CD4-positive, alpha-beta T cell treated with Interleukin-10 for 1 hour (primary cell): ENCODE measurements around the gene ARHGAP28.

Source experiments
- DNase-seq: peaks from one replicate; pipeline ENCODE4 v3.0.0-alpha.2; 2020

Gene ARHGAP28

DNA sequence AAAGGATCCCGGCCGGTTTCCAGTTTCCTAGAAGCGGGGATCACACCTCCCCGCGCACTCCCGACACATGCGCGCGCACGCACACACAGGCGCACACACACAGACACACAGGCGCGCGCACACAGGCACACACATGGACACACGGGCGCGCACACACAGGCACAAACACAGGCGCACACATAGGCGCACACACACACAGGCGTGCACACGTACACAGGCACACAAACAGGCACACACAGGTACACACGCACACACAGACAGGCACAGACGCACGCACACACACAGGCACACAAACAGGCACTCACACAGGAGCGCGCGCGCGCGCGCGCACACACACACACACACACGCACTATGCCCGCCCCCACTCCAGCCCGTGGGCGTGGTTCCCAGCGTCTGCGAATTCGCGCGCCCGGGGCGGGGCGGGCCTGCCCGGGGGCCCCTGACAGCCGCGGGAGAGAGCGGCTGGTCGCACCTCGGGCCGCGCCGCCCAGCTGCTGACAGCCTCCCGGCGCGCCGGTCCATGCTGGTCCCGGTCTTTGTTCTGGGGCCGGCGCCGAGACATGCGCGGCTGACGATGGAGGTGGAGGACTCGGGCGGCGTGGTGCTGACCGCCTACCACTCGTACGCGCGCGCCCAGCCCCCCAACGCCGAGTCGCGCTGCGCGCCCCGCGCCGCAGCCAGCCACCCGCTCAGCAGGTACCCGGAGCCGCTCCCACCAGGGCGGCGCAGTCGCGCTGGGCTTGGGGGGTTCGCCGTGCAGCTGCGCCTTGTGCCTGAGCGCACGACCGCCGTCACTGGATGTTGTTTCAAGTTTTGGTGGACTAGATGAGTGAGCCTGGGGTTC lies at the start of gene ARHGAP28:
Gene ARHGAP28 (plus strand): TSS at position 470 of the 845 bp plus-strand sequence. CDS start 106 bp downstream, at position 576.
- no peak for DNase-seq

- DNase-seq, result no peak
These were observed 48.1 kb upstream of the ARHGAP28 start for GRCh38 chr18:6681331-6681875.

GRCh38 chr18:6682437-6683111 lies 46.9 kb upstream of the ARHGAP28 start:
- DNase-seq, result no peak

GRCh38 chr18:6683112-6683876 lies 46.2 kb upstream of the ARHGAP28 start:
- DNase-seq, result no peak

- DNase-seq, result no peak
These were observed 41.8 kb upstream of the ARHGAP28 start for GRCh38 chr18:6687676-6688075.

- DNase-seq, result no peak
These were observed 20.6 kb upstream of the ARHGAP28 start for GRCh38 chr18:6708890-6709289.

- DNase-seq, result no peak
These were observed 18.0 kb upstream of the ARHGAP28 start for GRCh38 chr18:6711467-6711866.

- DNase-seq, result no peak
These were observed 17.1 kb upstream of the ARHGAP28 start for GRCh38 chr18:6712401-6712800.

- no peak for DNase-seq
These were observed 15.5 kb upstream of the ARHGAP28 start for GRCh38 chr18:6714010-6714409.

- no peak for DNase-seq
These were observed 11.2 kb upstream of the ARHGAP28 start for GRCh38 chr18:6718267-6718666.

GRCh38 chr18:6719098-6719846 lies 10.2 kb upstream of the ARHGAP28 start:
- DNase-seq, result no peak

DNA sequence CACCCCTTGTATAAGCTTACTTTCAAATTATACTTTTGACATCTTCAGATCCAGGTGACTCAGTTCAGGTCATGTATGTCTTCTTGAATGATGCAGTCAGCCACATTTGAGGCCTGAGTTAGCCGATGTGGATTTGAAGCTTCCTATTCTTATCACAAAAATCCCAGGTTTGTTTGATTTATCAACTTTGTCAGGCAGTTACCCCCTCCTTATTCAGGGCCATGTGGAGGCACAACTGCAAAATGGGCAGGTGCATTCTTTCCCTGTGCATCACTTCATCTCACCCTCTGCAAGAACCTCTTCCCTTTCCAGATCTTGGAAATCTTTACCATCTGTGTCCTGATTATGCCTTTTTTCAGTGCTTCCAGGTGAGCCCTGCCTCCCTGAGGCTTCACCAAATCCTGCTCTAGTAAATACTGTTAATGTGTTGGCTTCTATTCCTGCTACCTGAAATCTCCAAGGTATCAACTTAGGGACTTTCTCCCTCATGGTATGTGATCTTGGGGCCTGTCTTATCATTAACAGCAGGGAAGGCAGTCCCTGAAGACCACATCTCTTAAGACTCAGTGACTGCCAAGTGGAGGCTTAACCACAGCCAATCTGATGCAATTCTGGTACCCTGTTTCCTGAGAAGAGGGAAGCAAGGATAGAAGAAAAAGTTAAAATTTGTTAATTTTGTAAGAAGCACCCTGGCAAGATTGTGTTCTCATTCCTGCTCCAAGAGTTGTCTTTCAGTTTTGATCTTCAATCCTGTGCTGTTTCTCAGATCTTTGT lies 9.4 kb upstream of the ARHGAP28 start:
- no peak for DNase-seq

- DNase-seq, result no peak
These were observed 7.8 kb upstream of the ARHGAP28 start for GRCh38 chr18:6721755-6722154.

- DNase-seq, result no peak
These were observed 6.8 kb upstream of the ARHGAP28 start for GRCh38 chr18:6722690-6723089.

GRCh38 chr18:6724331-6724730 lies 5.2 kb upstream of the ARHGAP28 start:
- no peak for DNase-seq

- DNase-seq, result no peak
These were observed 1.2 kb upstream of the ARHGAP28 start for GRCh38 chr18:6728331-6728730.

- no peak for DNase-seq
These were observed 688 bp upstream of the ARHGAP28 start for GRCh38 chr18:6728809-6729246.

- DNase-seq, result no peak
These were observed 1.1 kb downstream of the ARHGAP28 start for GRCh38 chr18:6730416-6731221.

- no peak for DNase-seq
These were observed 1.7 kb downstream of the ARHGAP28 start for GRCh38 chr18:6731222-6731596.

DNA sequence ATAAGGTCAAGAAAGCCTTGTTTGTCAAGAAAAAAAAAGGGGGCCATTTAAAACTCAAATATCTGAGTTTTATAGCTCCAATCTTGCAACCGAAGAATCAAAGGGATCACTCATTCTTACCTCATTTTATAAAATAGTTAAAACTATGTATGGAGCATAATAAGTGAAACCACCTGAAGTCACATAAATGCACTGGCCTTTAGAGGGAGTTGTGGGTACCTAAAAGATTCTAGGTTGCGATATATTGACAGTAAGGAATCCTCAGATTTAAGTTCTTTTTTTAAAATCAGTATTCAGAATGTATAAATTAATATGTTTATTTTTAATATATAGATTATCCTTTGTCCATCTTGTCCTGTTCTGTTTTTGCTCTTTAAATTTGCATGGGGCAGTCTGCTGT lies 3.4 kb downstream of the ARHGAP28 start:
- DNase-seq, result no peak

- DNase-seq, result no peak
These were observed 4.2 kb downstream of the ARHGAP28 start for GRCh38 chr18:6733758-6734157.
